ENCODE results near the gene KIR2DL1.
"Not testable (repeated sequence)": the region's sequence is repeated elsewhere in the genome, so short reads cannot be mapped to it uniquely, and the experiment has no call there.

The KIR2DL1 gene

GRCh38 chr19:54817670-54818536 is 48.3 kb downstream of the KIR2DL1 start:
- DNase-seq (ENCODE audit: low read depth in 2 of 2): no peak

GRCh38 chr19:54824416-54824815 is 54.8 kb downstream of the KIR2DL1 start:
- DNase-seq (ENCODE audit: low read depth in 2 of 2): not testable (repeated sequence)

GRCh38 chr19:54825326-54825725 is 55.7 kb downstream of the KIR2DL1 start:
- DNase-seq (ENCODE audit: low read depth in 2 of 2): not testable (repeated sequence)

GRCh38 chr19:54828064-54828463 is 58.5 kb downstream of the KIR2DL1 start:
- not testable (repeated sequence) for DNase-seq (ENCODE audit: low read depth in 2 of 2)

GRCh38 chr19:54832496-54832895 is 62.9 kb downstream of the KIR2DL1 start, which contains the start of gene KIR2DS4:
KIR2DS4 (plus strand) TSS chr19:54832676.
- not testable (repeated sequence) for DNase-seq (ENCODE audit: low read depth in 2 of 2)

Data from activated CD4-positive, alpha-beta T cell treated with anti-CD3 and anti-CD28 coated beads for 24 hours (primary cell).